Fibroblast of the aortic adventitia (primary cell): ENCODE data around the gene ILF3. TPM values are rescaled to one million over a fixed set of nuclear protein-coding genes. Genes with fewer than 3 reads are reported as not detected.

Experiments
- DNase-seq: peaks from one replicate; pipeline ENCODE4 v3.0.0-alpha.2; 2010; ENCODE audit warnings: low read depth
- H3K4me3 ChIP-seq: 2 replicates; pipeline ENCODE4 v1.5.1; 2011; ENCODE audit warnings: low read depth, mild to moderate bottlenecking, control low read depth, low read length, moderate library complexity
- total RNA-seq: library from RNA; depleted of rRNA; stranded (reverse); fragments of >200 nt; gene quantifications from 2 replicates; pipeline ENCODE4 v1.2.3, GENCODE V29; 2012; ENCODE audit warnings: low replicate concordance
- TF ChIP-seq, protein P1 (sequence below): IDR thresholded peaks from 2 replicates; pipeline ENCODE4 v1.5.1; 2011; ENCODE audit warnings: mild to moderate bottlenecking, low read length, control low read depth, inconsistent platforms; ENCODE audit not compliant: insufficient read depth

The ILF3 gene
- 68.3 and 119 TPM in 2 replicates for total RNA-seq

DNA sequence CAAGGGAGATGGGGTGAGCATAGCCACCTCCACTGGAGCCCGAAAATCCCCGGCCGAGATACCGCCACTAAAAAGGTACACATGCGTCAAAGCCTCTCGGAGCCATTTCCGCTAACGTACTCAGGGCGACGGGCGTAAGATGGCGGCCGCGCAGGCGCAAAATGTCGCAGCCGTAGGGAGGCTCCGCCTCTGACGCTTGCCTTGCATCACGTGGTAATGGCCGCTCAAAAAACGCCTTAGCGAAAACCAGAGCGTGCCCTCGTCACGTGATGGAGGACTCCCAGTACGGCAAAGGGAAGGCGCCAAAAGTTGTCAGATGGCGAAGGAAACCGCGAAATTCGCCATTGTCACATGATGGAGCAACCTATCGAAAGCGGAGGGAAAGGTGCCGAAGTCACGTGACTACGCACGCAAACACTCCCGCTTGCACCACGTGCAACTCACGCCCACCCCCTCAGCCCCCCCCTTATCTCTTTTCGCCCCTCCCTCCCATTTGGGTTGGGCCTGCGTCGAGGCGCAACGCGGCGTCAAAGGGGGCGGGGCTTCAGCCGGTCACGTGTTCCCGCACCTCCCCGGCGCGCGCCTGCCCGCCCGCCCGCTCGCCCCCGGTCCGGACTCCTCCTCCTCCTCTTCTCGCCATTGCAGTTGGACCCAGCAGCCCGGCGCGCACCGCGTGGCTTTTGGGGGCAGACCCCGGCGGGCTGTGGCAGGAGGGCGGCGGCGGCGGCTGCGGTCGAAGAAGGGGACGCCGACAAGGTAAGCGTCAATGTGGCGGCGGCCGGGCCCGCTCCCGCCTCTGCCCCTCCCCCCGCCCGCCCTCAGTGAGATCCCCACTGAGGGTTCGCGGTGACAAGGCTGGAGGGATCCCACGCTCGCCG, at the start of gene ILF3:
Gene ILF3, plus strand, starts transcription at position 615 of the 878 bp plus-strand sequence. CDS start 16,260 bp downstream, outside the sequence.
- TF ChIP-seq, protein P1, sequence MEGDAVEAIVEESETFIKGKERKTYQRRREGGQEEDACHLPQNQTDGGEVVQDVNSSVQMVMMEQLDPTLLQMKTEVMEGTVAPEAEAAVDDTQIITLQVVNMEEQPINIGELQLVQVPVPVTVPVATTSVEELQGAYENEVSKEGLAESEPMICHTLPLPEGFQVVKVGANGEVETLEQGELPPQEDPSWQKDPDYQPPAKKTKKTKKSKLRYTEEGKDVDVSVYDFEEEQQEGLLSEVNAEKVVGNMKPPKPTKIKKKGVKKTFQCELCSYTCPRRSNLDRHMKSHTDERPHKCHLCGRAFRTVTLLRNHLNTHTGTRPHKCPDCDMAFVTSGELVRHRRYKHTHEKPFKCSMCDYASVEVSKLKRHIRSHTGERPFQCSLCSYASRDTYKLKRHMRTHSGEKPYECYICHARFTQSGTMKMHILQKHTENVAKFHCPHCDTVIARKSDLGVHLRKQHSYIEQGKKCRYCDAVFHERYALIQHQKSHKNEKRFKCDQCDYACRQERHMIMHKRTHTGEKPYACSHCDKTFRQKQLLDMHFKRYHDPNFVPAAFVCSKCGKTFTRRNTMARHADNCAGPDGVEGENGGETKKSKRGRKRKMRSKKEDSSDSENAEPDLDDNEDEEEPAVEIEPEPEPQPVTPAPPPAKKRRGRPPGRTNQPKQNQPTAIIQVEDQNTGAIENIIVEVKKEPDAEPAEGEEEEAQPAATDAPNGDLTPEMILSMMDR, result no peak
- H3K4me3 ChIP-seq, result peak within 1 kb of the TSS; percentile 96
- DNase-seq, result peak; percentile 100

DNA sequence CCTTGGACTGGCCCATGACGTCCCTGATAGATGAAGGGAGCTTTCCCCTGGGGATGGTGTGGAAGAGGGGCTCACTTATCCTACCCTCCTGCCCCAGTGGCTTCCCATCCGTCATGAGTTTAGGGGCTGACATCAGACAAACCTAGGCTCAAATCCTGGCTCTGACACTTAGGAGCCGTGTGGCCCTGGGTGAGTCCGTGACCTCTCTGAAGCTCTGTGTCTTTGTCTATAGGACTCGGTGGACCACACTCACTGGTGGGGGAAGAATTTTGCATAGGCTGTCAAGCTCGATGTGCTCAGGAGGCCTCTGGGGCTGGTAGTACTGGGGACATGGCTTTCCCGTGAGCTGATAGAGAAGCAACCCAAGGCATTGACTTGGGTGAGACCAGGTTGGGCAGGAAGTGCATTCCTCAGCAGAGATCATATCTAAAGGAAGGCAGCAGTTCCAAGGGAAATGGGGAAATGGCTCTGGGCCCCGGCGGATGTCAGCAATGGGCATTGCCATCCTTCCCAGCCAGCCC, 49.6 kb upstream of the ILF3 start:
- no peak overlapping the region for H3K4me3 ChIP-seq
- DNase-seq, result no peak
- TF ChIP-seq, protein P1, result no peak

DNA sequence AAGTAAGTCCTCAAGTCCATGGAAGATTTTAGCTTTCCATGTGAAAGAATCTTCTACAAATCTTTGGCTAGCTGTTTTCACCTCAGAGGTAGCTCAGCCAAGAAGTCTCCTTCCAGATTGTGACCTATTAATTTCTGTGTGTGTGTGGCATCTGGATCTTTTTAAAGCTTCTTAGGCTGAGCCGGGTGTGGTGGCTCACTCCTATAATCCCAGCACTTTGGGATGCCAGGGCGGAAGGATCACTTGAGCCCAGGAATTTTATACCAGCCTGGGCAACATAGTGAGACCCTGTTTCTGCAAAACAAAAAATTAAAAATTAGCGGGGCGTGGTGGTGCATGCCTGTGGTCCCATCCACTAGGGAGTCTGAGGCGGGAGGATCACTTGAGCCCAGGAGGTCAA, 42.2 kb upstream of the ILF3 start:
- TF ChIP-seq, protein P1, result no peak
- no peak overlapping the region for H3K4me3 ChIP-seq
- DNase-seq, result peak; percentile 22

DNA sequence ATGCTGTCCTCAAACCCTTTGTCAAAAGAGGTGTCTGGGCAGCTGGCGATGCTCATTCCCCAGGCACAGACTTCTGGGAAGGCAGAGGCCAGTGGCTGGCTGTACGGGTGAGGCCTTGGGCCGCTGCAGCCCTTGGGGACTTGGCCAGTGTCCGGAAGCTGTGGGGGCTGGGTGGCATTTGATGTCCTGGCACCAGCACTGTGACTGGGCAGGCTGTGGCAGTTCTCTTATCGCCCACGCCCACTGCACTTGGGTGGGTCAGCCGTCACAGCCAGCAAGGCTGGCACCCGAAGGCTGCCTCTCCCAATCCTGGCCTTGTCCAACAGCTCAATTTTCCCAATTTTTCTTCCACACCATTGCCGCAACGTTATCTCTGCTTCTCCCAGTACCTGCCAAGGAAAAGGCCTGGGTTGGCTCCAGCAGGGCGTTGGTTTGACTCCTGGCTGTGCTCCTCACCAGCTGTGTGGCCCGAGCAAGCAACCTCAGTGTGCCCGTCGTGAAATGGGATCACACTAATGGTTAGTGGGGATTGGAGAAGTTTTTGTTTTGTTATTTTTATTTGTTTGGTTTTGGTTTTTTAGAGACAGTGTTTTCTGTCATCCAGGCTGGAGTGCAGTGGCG, 41.5 kb upstream of the ILF3 start:
- no peak overlapping the region for H3K4me3 ChIP-seq
- peak; percentile 79 for DNase-seq
- TF ChIP-seq, protein P1, result no peak

DNA sequence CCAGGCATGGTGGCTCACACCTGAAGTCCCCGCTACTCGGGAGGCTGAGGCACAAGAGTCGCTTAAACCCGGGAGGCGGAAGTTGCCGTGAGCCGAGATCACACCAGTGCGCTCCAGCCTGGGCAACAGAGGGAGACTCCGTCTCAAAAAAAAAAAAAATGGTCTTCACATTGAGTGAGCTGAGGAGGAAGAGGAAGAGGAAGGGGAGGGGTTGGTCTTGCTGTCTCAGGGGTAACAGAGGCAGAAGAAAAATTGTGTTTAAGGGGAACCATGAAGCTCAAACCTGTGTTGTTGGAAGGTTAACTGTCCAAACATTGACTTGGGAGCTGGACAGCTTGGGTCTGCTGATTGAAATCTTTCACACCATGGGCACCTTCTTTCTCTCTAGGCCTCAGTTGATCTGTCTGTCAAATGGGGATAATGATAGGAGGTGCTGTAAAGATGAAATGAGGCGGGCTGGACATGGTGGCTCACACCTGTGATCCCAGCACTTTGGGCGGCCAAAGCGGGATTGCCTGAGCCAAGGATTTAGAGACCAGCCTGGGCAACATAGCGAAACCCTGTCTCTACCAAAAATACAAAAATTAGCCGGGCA, 38.6 kb upstream of the ILF3 start:
- TF ChIP-seq, protein P1, result no peak
- H3K4me3 ChIP-seq, result no peak overlapping the region
- no peak for DNase-seq

DNA sequence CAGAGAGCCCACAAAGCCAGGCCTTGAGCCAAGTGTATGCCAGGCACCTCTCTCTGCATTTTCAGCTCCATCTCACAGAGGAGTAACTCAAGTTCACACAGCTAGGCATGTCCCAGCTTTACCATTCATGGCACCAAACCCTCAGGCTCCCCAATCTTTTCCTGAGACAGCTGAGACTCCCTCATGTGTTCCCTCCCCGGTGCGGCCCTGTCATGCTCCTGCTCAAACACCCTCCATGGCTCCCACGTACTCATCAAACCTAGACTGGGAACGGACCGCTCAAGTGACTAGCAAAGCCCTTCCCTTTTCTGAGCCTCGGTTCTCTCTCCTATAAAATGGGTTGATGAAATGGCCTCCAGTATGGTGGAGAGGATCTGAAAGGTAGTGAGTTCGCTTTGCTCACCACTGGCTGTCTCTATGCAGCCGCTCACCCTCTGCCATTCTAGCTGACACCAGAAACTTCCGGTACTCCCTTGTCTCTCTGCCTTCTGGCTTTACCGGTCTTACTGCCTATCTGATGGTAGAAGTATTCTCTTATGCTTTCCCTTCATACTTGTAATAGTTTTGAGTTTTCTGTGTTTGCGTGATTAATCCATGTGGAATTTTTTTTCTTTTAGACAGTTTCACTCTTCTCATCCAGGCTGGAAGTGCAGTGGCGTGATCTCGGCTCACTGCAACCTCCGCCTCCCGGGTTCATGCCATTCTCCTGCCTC, 36.6 kb upstream of the ILF3 start:
- H3K4me3 ChIP-seq, result peak overlapping the region; percentile 9
- DNase-seq, result peak; percentile 86
- TF ChIP-seq, protein P1, result no peak
